Neutrophil (primary cell): ENCODE measurements around the gene IGFBP6.
"Not testable (repeated sequence)": the region's sequence is repeated elsewhere in the genome, so short reads cannot be mapped to it uniquely, and the experiment has no call there.

Experiments used
- H3K27ac ChIP-seq: fragments of 200-600 bp; sonication (generic); 2 replicates; pipeline ENCODE4 v1.5.1; 2016; ENCODE audit warnings: mild to moderate bottlenecking, moderate library complexity
- H3K27me3 ChIP-seq: fragments of 200-600 bp; sonication (generic); 2 replicates; pipeline ENCODE4 v1.6.0; 2016; ENCODE audit warnings: mild to moderate bottlenecking
- H3K36me3 ChIP-seq: fragments of 200-600 bp; sonication (generic); 2 replicates; pipeline ENCODE4 v1.5.1; 2017
- H3K4me1 ChIP-seq, 2 experiments: fragments of 200-600 bp in 1 of 2; sonication (generic) in 1 of 2; 1 replicate in 1 of 2; 2 replicates in 1 of 2; pipeline versions ENCODE4 v1.5.1 to v1.6.1; 2013 to 2016; ENCODE audit warnings: low read depth in 1 of 2, low read length in 1 of 2, mild to moderate bottlenecking in 1 of 2, moderate library complexity in 1 of 2; ENCODE audit not compliant: control insufficient read depth in 1 of 2, insufficient read depth in 1 of 2
- H3K4me3 ChIP-seq, 2 experiments: fragments of 200-600 bp in 1 of 2; sonication (generic) in 1 of 2; 1 replicate in 1 of 2; 2 replicates in 1 of 2; pipeline ENCODE4 v1.5.1; 2013 to 2016; ENCODE audit warnings: low read depth in 1 of 2, low read length in 1 of 2, mild to moderate bottlenecking in 1 of 2, moderate library complexity in 1 of 2
- H3K9me3 ChIP-seq: fragments of 200-600 bp; sonication (generic); 2 replicates; pipeline ENCODE4 v1.5.1; 2016
- CTCF ChIP-seq: fragments of 200-600 bp; sonication (generic); IDR thresholded peaks from 2 replicates; pipeline ENCODE4 v1.5.1; 2016; ENCODE audit warnings: antibody characterized with exemption

Gene IGFBP6

GRCh38 chr12:53090105-53090504 is 7.4 kb upstream of the IGFBP6 start:
- no peak for TF ChIP-seq CTCF
- Histone ChIP-seq H3K27ac (no peak overlapping the region), H3K4me3 (no peak overlapping the region), H3K9me3 (no peaks in the 10 kb centered on the region), H3K27me3 (peaks cover 7% of the 10 kb centered on the region), H3K36me3 (no peaks in the 10 kb centered on the region), H3K4me1 (peaks cover 8 to 13% of the 10 kb centered on the region in 2 experiments)

- Histone ChIP-seq H3K27ac (no peak overlapping the region), H3K27me3 (peaks cover 10% of the 10 kb centered on the region)
- TF ChIP-seq CTCF = no peak
Measured at GRCh38 chr12:53090554-53090953, 6.9 kb upstream of the IGFBP6 start.

GRCh38 chr12:53091756-53092155 is 5.7 kb upstream of the IGFBP6 start:
- Histone ChIP-seq H3K4me3 (no peak overlapping the region), H3K27ac (no peak overlapping the region), H3K9me3 (no peaks in the 10 kb centered on the region), H3K27me3 (peaks cover 19% of the 10 kb centered on the region), H3K4me1 (peaks cover 8 to 13% of the 10 kb centered on the region in 2 experiments), H3K36me3 (no peaks in the 10 kb centered on the region)
- TF ChIP-seq CTCF = no peak

More at GRCh38 chr12:53090554-53090953, 6.9 kb upstream of the IGFBP6 start:
- H3K4me1 ChIP-seq = peaks cover 8 to 13% of the 10 kb centered on the region in 2 experiments
- no peak overlapping the region for H3K4me3 ChIP-seq
- no peaks in the 10 kb centered on the region for H3K36me3 ChIP-seq
- H3K9me3 ChIP-seq = no peaks in the 10 kb centered on the region

- Histone ChIP-seq H3K4me3 (no peak overlapping the region), H3K9me3 (no peaks in the 10 kb centered on the region), H3K27me3 (peaks cover 36% of the 10 kb centered on the region), H3K36me3 (no peaks in the 10 kb centered on the region), H3K27ac (peak overlapping the region; percentile 71), H3K4me1 (peaks cover 24 to 27% of the 10 kb centered on the region in 2 experiments)
- no peak for TF ChIP-seq CTCF
Measured at GRCh38 chr12:53093777-53094393, 3.6 kb upstream of the IGFBP6 start.

- Histone ChIP-seq H3K9me3 (no peaks in the 10 kb centered on the region), H3K36me3 (no peaks in the 10 kb centered on the region), H3K4me1 (peaks cover 24 to 30% of the 10 kb centered on the region in 2 experiments), H3K27ac (peak overlapping the region; percentile 71), H3K27me3 (peaks cover 41% of the 10 kb centered on the region), H3K4me3 (no peak overlapping the region)
- TF ChIP-seq CTCF = no peak
Measured at GRCh38 chr12:53094394-53094787, 3.1 kb upstream of the IGFBP6 start.

- H3K4me3 ChIP-seq, H3K9me3 ChIP-seq, H3K36me3 ChIP-seq, H3K27ac ChIP-seq: not testable (repeated sequence)
- Histone ChIP-seq H3K4me1 (peaks cover 24 to 30% of the 10 kb centered on the region in 2 experiments), H3K27me3 (peaks cover 42% of the 10 kb centered on the region)
Measured at GRCh38 chr12:53094796-53095595, 2.5 kb upstream of the IGFBP6 start.

GRCh38 chr12:53095596-53095895 is 1.9 kb upstream of the IGFBP6 start:
- not testable (repeated sequence) for H3K36me3 ChIP-seq, H3K4me3 ChIP-seq, H3K9me3 ChIP-seq, H3K27ac ChIP-seq
- Histone ChIP-seq H3K4me1 (peaks cover 24 to 30% of the 10 kb centered on the region in 2 experiments), H3K27me3 (peaks cover 42% of the 10 kb centered on the region)
